H9 (cell line): Measurements from ENCODE around the gene BRINP2. TPM values are rescaled to one million over a fixed set of nuclear protein-coding genes. Genes with fewer than 3 reads are reported as not detected.

ENCODE experiments used
- DNase-seq: peaks from one replicate; pipeline ENCODE4 v3.0.0-alpha.2; 2017
- H2AFZ ChIP-seq: one replicate; pipeline ENCODE4 v1.6.1; 2013; ENCODE audit warnings: mild to moderate bottlenecking, low read length, control low read depth, moderate library complexity
- H2AK5ac ChIP-seq: 2 replicates; pipeline ENCODE4 v1.6.1; 2013; ENCODE audit warnings: low read length, control low read depth, mixed read lengths; ENCODE audit not compliant: insufficient read length
- H2BK120ac ChIP-seq: one replicate; pipeline ENCODE4 v1.6.1; 2013; ENCODE audit warnings: low read depth, mild to moderate bottlenecking, low read length, control low read depth, inconsistent platforms; ENCODE audit not compliant: poor library complexity, severe bottlenecking
- H2BK12ac ChIP-seq: 2 replicates; pipeline ENCODE4 v1.6.1; 2013; ENCODE audit warnings: low read length, control low read depth, mixed read lengths, low read depth; ENCODE audit not compliant: insufficient read length
- H2BK15ac ChIP-seq: 2 replicates; pipeline ENCODE4 v1.6.1; 2013; ENCODE audit warnings: low read depth, low read length, control low read depth
- H2BK20ac ChIP-seq: one replicate; pipeline ENCODE4 v1.6.1; 2013; ENCODE audit warnings: low read depth, mild to moderate bottlenecking, low read length, control low read depth, inconsistent platforms; ENCODE audit not compliant: poor library complexity, severe bottlenecking
- H2BK5ac ChIP-seq: 2 replicates; pipeline ENCODE4 v1.6.1; 2013; ENCODE audit warnings: low read length, control low read depth, mixed read lengths; ENCODE audit not compliant: insufficient read length
- H3K14ac ChIP-seq: 2 replicates; pipeline ENCODE4 v1.6.1; 2013; ENCODE audit warnings: low read length, control low read depth; ENCODE audit not compliant: insufficient read depth
- H3K18ac ChIP-seq: 2 replicates; pipeline ENCODE4 v1.6.1; 2013; ENCODE audit warnings: low read depth, mild to moderate bottlenecking, mixed read lengths, low read length, control low read depth; ENCODE audit not compliant: insufficient read length
- H3K23ac ChIP-seq: 2 replicates; pipeline ENCODE4 v1.6.1; 2013; ENCODE audit warnings: low read length, control low read depth, mixed read lengths, low read depth; ENCODE audit not compliant: insufficient read length
- H3K23me2 ChIP-seq: 2 replicates; pipeline ENCODE4 v1.6.1; 2013; ENCODE audit warnings: low read depth, mild to moderate bottlenecking, mixed read lengths, low read length, control low read depth; ENCODE audit not compliant: insufficient read length, poor library complexity, severe bottlenecking
- H3K27ac ChIP-seq: 2 replicates; pipeline ENCODE4 v1.5.1; 2013; ENCODE audit warnings: low read length, control low read depth, mixed read lengths, low read depth; ENCODE audit not compliant: insufficient read length
- H3K27me3 ChIP-seq: 2 replicates; pipeline ENCODE4 v1.6.1; 2013; ENCODE audit warnings: low read length, control low read depth, inconsistent platforms; ENCODE audit not compliant: insufficient read depth
- H3K4ac ChIP-seq: 2 replicates; pipeline ENCODE4 v1.6.1; 2013; ENCODE audit warnings: low read depth, mild to moderate bottlenecking, control low read depth, inconsistent platforms, low read length, moderate library complexity
- H3K4me1 ChIP-seq: 2 replicates; pipeline ENCODE4 v1.6.1; 2013; ENCODE audit warnings: low read length, control low read depth, inconsistent platforms; ENCODE audit not compliant: insufficient read depth
- H3K4me2 ChIP-seq: 2 replicates; pipeline ENCODE4 v1.6.1; 2013; ENCODE audit warnings: low read length, control low read depth, mixed read lengths; ENCODE audit not compliant: insufficient read length, insufficient read depth
- H3K56ac ChIP-seq: 2 replicates; pipeline ENCODE4 v1.6.1; 2013; ENCODE audit warnings: low read depth, mild to moderate bottlenecking, mixed read lengths, low read length, control low read depth; ENCODE audit not compliant: insufficient read length
- H3K79me1 ChIP-seq: 2 replicates; pipeline ENCODE4 v1.6.1; 2013; ENCODE audit warnings: low read depth, mild to moderate bottlenecking, moderate library complexity, low read length, control low read depth, inconsistent platforms; ENCODE audit not compliant: insufficient read depth, poor library complexity, severe bottlenecking
- H3K79me2 ChIP-seq: 2 replicates; pipeline ENCODE4 v1.6.1; 2013; ENCODE audit warnings: low read length, control low read depth, inconsistent platforms; ENCODE audit not compliant: insufficient read depth
- H3K9ac ChIP-seq: 2 replicates; pipeline ENCODE4 v1.6.1; 2013; ENCODE audit warnings: low read length, control low read depth, mixed read lengths; ENCODE audit not compliant: insufficient read length; ENCODE audit errors: extremely low read depth
- H3K9me3 ChIP-seq: one replicate; pipeline ENCODE4 v1.6.1; 2013; ENCODE audit warnings: low read depth, low read length, inconsistent platforms; ENCODE audit not compliant: control insufficient read depth
- H3T11ph ChIP-seq: one replicate; pipeline ENCODE4 v1.6.1; 2013; ENCODE audit warnings: mild to moderate bottlenecking, low read length, control low read depth, inconsistent platforms
- H4K20me1 ChIP-seq: one replicate; pipeline ENCODE4 v1.6.1; 2013; ENCODE audit not compliant: control insufficient read depth, insufficient read length, insufficient read depth
- H4K5ac ChIP-seq: 2 replicates; pipeline ENCODE4 v1.6.1; 2013; ENCODE audit warnings: low read depth, mild to moderate bottlenecking, mixed read lengths, low read length, control low read depth; ENCODE audit not compliant: insufficient read length
- H4K8ac ChIP-seq: replicated peaks from 2 replicates; pipeline ENCODE4 v1.6.1; 2013; ENCODE audit warnings: low read length, control low read depth, mixed read lengths, low read depth; ENCODE audit not compliant: insufficient read length
- H4K91ac ChIP-seq: 2 replicates; pipeline ENCODE4 v1.6.1; 2013; ENCODE audit warnings: low read depth, mild to moderate bottlenecking, moderate library complexity, mixed read lengths, low read length, control low read depth; ENCODE audit not compliant: insufficient read length
- H3K27ac Mint-ChIP-seq, 3 experiments: 2 replicates in 2 of 3; 3 replicates in 1 of 3; pipeline ENCODE4 v1.8.0; 2020 to 2021; ENCODE audit warnings: mixed read lengths in 3 of 3, mild to moderate bottlenecking in 1 of 3, moderate library complexity in 1 of 3
- H3K27me3 Mint-ChIP-seq: 2 replicates; pipeline ENCODE4 v1.8.0; 2021; ENCODE audit warnings: low read depth, mild to moderate bottlenecking, moderate library complexity, mixed read lengths
- H3K36me3 Mint-ChIP-seq, 3 experiments: 2 replicates in 2 of 3; 3 replicates in 1 of 3; pipeline ENCODE4 v1.8.0; 2020 to 2021; ENCODE audit warnings: low read depth in 3 of 3, mixed read lengths in 3 of 3; ENCODE audit not compliant: insufficient read depth in 1 of 3
- H3K4me1 Mint-ChIP-seq, 2 experiments: 2 replicates each; pipeline ENCODE4 v1.8.0; 2020; ENCODE audit warnings: mixed read lengths in 2 of 2
- H3K4me3 Mint-ChIP-seq, 2 experiments: 2 replicates in 1 of 2; 3 replicates in 1 of 2; pipeline ENCODE4 v1.8.0; 2020 to 2021; ENCODE audit warnings: mild to moderate bottlenecking in 2 of 2, mixed read lengths in 2 of 2, moderate library complexity in 1 of 2
- H3K9me3 Mint-ChIP-seq, 2 experiments: 2 replicates in 1 of 2; 3 replicates in 1 of 2; pipeline ENCODE4 v1.8.0; 2020; ENCODE audit warnings: mild to moderate bottlenecking in 2 of 2, mixed read lengths in 2 of 2, moderate library complexity in 1 of 2
- WGBS: extraction: QIAGEN DNeasy Blood & Tissue Kit; methylation state at CpG from one replicate; pipeline ENCODE4 v1.1.7; 2013; ENCODE audit warnings: missing lambda C conversion rate, low lambda C conversion rate, mixed read lengths; ENCODE audit not compliant: insufficient read length; ENCODE audit errors: extremely low coverage; 5-methylcytosine and 5-hydroxymethylcytosine counted together
- total RNA-seq: library from RNA; stranded (reverse); gene quantifications from 2 replicates; pipeline ENCODE4 v1.2.1, GENCODE V29; 2021
- TF ChIP-seq, protein P1 (sequence below): fragments of 200-600 bp; sonication (generic); conservative IDR thresholded peaks from 3 replicates; pipeline ENCODE4 v1.8.0; 2021; ENCODE audit warnings: antibody characterized with exemption, mild to moderate bottlenecking

BRINP2 gene
- total RNA-seq, 1 experiment from 2014 or later, result not detected

DNA sequence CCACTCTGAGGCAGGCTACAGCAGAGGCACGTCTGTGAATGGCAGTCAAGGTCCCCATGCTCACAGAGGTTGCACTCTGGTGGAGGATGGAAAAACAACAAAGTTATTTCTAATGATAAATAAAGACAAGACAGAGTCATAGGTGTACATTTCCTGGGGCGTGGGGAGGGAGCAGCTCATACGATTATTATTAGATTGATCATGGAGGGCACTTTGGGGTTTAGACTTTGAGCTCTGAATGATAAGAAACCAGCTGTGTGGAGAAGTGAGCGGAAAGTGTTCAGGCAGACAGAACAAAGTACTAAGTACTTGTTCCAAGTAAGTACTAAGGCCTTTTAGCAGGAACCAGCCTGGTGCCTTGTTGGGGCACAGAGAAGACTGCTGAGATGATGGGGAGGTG is 86.8 kb downstream of the BRINP2 start:
- Histone ChIP-seq H3K14ac (no peak overlapping the region), H3K18ac (no peak overlapping the region), H3K23ac (no peak overlapping the region), H2AFZ (no peak overlapping the region), H3K9me3 (no peaks in the 10 kb centered on the region), H2BK15ac (no peak overlapping the region), H3K79me2 (no peaks in the 10 kb centered on the region), H4K5ac (no peak overlapping the region), H2BK20ac (no peak overlapping the region), H3K9ac (no peak overlapping the region), H3K4me2 (no peak overlapping the region), H3T11ph (no peak overlapping the region), H3K4ac (no peak overlapping the region), H2BK120ac (no peak overlapping the region), H3K4me1 (no peaks in the 10 kb centered on the region), H4K20me1 (no peaks in the 10 kb centered on the region), H2BK5ac (no peak overlapping the region), H3K23me2 (no peaks in the 10 kb centered on the region), H3K56ac (no peak overlapping the region), H4K91ac (no peak overlapping the region), H3K27ac (no peak overlapping the region), H2BK12ac (no peak overlapping the region), H3K27me3 (no peaks in the 10 kb centered on the region), H3K79me1 (no peaks in the 10 kb centered on the region), H4K8ac (no peak overlapping the region), H2AK5ac (no peak overlapping the region)
- TF ChIP-seq, protein P1, sequence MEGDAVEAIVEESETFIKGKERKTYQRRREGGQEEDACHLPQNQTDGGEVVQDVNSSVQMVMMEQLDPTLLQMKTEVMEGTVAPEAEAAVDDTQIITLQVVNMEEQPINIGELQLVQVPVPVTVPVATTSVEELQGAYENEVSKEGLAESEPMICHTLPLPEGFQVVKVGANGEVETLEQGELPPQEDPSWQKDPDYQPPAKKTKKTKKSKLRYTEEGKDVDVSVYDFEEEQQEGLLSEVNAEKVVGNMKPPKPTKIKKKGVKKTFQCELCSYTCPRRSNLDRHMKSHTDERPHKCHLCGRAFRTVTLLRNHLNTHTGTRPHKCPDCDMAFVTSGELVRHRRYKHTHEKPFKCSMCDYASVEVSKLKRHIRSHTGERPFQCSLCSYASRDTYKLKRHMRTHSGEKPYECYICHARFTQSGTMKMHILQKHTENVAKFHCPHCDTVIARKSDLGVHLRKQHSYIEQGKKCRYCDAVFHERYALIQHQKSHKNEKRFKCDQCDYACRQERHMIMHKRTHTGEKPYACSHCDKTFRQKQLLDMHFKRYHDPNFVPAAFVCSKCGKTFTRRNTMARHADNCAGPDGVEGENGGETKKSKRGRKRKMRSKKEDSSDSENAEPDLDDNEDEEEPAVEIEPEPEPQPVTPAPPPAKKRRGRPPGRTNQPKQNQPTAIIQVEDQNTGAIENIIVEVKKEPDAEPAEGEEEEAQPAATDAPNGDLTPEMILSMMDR, result no peak
- H3K27ac Mint-ChIP-seq, result no peak overlapping the region
- no CpG with 5 or more reads among the region's 4 CpGs for WGBS
- DNase-seq, result no peak
- H3K4me1 Mint-ChIP-seq, result peaks cover 7 to 8% of the 10 kb centered on the region in 2 experiments; a peak in 3 of 4 replicates
- H3K27me3 Mint-ChIP-seq, result no peaks in the 10 kb centered on the region; the same call in none of the 2 replicates
- no peaks in the 10 kb centered on the region for H3K36me3 Mint-ChIP-seq
- H3K9me3 Mint-ChIP-seq, result no peaks in the 10 kb centered on the region
- H3K4me3 Mint-ChIP-seq, result no peak overlapping the region
